CD4-positive, alpha-beta T cell treated with Interleukin-6 for 4 hours (primary cell): ENCODE results near the gene WASF3.
"Not testable (repeated sequence)": the region's sequence is repeated elsewhere in the genome, so short reads cannot be mapped to it uniquely, and the experiment has no call there.

Source experiments
- DNase-seq: peaks from one replicate; pipeline ENCODE4 v3.0.0-alpha.2; 2020; ENCODE audit warnings: mixed read lengths

The WASF3 gene

DNA sequence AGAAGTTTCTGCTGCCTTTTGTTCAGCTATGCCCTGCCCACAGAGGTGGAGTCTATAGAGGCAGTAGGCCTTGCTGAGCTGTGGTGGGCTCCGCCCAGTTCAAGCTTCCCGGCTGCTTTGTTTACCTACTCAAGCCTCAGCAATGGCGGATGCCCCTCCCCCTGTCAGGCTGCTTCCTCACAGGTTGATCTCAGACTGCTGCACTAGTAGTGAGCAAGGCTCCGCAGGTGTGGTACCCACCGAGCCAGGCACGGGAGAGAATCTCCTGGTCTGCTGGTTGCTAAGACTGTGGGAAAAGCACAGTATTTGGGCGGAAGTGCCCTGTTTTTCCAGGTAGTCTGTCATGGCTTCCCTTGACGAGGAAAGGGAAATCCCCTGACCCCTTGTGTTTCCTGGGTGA lies 78.6 kb downstream of the WASF3 start:
- DNase-seq: not testable (repeated sequence)

DNA sequence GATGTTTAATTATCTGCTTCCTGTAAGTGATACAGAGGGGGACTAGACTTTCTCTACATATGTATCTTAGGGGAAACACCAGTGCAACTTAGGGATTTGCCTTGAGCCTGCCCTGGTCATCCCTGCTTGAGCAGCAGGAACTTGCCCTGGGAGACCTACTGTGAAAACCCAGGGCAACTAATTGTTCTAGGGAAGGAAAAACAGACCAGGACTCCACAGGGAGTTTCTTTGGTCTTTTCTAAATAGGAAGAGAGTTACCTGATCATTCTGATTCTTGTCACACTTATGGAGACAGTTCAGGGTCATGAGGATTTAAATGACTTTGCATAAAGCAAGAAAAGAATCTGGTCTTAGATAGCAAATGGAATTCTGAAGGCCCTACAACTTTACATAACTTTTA lies 89.1 kb downstream of the WASF3 start:
- no peak for DNase-seq

DNA sequence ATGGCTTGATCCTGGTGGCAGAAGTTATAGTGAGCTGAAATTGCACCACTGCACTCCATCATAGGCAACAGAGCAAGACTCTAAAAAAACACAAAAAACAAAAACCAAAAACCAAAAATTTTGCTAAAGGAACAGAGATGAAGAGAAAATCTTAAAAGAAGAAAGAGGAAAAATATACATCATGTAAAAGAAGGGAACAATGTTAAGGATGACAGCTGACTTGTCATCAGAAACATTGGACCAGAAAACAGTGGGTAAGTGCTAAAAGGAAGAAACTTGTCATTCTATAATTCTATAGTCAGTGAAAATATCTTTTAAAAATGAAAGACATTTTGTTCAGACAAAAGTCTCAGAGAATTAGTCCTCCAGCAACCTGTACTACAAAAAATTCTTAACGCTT lies 93.8 kb downstream of the WASF3 start:
- DNase-seq: no peak

DNA sequence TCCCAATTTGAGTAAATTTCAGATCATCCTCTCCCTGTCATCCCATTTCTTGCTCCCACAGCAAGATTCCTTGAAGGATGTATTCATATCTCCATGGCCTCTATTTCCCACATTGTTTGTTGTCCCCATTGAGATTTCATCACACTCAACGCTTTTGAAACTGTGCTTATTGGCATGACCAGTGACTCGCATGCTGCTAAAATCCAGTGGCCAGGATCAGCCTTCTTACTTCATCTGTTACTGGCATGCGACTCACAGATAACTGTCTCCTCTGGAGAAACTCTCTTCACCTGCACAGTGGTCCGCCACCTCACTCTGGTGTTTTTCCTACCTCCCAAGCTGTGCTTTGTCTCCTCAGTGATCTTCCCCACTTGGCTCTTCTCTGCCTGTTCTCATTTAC lies 95.8 kb downstream of the WASF3 start:
- DNase-seq: no peak

DNA sequence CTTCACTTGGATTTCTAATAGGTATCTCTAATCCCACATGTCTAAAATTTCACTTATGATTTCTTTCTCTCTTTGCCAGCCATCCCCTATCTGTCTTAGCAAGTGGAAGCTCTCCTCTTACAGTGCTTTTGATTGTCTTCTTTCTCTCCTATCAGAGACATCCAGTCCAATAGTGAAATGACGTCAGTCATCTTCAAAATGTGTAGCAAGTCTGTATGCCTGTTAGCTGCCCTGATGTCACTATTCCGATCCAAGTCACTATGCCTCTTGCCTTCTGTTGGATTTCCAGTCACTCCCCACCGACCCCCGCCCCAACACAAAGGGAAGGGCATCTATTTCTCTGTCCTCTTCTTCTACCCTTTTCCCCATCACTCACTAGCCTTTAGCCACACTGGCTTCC lies 96.4 kb downstream of the WASF3 start:
- no peak for DNase-seq

DNA sequence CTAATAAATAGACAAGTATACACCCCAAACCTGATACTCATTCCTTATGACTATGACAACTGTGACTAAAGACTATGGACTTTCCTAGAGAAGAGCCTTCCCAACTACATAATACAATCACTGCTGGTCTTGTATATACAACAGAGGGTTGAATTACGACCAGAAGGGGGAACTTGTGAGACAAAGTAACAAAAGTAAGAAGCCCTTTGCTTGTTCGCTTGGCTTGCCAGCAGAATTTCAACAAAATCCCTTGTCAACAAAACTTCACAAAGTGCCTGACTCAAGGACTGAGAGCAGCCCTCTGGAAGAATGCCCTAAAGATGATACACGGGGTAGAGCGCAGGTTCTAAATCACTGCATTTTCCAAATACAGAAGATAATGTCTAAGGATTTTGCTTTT lies 99.4 kb downstream of the WASF3 start:
- no peak for DNase-seq

DNA sequence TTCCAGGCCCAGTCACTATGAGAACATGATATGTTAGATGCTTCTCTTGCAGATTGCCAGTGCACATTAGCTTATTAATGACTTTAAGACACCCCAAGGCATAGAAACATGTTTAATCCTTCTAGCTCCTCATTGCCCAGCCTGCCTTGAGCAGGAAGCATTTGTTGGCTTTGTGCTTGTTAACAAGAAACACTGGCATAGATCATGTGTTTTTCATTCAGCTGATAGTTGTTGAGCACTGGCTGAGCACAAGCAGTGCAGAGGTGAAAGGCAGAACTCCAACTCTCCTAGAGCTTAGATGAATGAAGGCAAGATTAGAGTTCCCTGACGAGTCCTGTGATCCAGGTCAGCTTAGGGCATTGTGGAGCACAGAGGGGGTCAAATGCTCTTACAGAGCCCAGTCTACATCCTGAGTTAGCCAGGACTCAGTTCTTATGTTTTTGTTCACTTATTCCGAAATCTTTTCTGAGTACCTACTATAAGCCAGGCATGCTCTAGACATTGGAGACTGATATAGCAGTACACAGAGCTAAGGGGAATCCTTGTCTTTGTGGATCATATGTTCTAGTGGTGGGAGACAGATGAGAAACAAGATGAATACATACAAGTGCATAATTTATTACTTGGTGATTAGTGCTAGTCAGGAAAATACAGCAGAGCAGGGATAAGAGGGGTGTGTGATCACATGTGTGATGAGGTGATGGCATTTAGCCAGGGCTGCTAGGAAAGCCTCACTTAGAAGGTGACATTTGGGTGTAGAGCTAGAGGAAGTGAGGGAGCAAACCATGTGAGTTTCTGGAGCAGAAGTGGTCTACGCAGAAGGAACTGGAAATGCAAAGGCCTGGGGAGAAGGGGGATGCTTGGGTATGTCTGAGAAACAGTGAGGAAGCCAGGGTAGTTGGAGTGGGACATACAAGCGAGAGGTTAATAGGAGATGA lies 101.2 kb downstream of the WASF3 start:
- no peak for DNase-seq

DNA sequence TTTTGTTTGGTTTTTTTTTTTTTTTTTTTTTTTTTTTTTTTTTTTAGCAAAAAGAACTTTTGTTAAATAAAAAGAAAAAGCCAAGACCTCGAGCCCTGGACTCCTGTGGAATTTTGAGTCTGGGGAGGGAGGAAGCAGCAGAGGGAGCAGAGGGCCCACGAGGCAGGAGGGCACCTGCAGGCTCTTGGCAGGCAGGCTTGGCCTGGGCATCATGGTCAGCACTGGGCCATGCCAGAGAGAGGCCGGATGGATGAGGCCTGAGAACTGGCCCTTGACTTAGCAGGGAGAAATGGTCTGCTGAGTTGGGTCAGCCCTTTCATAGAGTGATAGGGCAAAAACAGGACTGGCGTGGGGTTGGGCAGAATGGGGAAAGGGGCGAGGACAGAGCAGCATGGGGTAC lies 102.7 kb downstream of the WASF3 start:
- DNase-seq: no peak

DNA sequence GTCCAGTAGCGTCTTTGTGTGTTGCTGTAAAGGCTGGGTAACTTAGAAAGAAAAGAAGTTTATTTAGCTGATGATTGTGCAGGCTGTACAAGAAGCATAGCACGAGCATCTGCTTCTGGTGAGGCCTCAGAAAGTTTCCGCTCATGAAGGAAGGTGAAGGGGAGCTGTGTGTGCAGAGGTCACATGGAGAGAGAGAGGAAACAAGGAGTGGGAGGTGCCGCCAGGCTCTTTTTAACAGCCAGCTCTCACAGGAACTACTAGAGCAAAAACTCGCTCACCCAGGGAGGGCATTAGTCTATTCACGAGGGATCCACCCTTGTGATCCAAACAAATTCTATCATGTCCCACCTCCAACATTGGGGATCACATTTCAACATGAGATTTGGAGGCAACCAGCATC lies 103.3 kb downstream of the WASF3 start:
- DNase-seq: no peak

DNA sequence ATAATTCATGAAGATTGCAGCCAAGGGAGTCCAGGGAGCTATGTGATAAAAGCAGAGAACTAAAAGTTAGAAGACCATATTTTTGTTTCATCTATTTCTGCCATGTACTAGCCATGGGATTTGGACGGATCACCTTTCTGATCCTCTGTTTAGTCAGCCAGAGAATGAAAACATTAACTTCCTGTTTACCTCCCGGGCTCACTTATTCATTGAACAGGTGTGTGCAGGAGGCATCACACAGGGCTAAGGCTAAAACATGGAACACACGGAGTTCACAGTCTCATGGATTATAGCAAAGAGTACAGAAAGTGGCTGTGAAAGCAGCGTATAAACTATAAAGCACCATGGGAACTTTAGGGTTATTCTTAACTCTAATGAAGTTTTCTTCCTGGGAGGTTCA lies 106.3 kb downstream of the WASF3 start:
- no peak for DNase-seq

DNA sequence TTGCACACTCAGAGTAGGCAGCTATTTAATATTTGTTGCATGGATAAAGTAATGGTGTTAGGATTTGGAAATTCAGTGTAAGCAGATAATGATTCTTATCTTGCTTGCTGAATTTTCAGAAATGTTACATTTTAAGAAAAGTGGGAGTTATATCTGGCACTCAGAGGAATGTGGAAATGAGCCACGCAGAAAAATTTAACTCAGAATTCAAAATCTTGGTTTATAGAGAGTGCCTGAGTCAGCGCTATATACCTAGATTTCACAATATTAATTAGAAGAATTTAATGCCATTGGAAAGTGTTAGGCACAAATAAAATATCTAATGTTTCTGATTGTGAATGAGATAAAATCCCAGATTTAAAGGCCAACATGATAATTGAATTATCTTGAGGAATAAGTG lies 106.8 kb downstream of the WASF3 start:
- no peak for DNase-seq

DNA sequence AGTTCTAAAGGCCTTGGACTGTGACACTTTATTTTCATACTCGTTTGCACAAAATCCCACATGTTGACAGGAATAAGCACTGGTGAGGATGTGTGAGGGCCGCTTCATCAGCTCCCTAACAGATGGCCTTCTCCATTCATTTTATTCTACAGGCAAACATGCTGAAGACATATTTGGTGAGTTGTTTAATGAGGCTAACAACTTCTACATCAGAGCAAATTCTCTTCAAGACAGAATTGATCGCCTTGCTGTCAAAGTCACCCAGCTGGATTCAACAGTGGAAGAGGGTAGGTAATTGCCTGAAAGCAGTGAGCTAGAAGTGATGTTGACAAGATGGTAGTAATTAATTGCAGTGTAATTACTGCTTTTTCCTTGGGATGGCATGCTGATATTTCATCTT lies 107.4 kb downstream of the WASF3 start:
- DNase-seq: no peak

DNA sequence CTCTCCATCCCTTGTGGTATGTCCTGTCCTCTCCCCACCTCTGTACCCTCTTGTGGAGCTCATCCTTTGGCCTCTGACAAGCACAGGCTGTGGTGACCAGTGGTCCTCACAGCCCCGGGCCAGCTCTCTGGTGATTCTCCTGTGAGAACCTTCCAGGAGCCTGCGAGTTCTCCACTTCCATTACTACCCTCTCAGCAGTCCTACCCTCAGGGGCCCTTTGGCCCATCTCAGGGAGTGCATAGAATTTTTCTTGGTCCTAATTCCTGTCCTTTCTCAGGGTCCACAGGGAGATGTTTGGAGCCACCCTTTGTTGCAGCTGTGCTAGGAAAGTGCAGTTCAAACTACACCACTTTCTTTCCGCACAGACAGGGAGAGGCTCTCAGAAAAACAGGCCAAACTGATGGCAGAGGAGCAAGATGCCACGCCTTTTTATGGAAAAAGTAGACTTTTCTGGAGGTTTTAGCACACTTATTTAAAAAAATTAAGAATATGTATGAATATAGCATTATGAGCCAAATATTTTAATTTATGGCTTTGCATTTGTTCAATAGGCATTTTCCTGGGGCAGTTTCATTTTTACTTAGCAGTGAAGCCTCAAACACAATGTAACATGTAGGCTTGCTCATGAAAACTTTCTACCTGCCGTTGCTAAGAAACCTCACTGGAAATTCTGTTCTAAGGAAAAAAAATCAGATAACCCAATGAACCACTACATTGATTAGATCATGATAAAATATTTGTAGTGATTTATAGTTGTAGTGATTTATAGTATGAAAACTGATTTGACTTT lies 111.1 kb downstream of the WASF3 start:
- DNase-seq: no peak

DNA sequence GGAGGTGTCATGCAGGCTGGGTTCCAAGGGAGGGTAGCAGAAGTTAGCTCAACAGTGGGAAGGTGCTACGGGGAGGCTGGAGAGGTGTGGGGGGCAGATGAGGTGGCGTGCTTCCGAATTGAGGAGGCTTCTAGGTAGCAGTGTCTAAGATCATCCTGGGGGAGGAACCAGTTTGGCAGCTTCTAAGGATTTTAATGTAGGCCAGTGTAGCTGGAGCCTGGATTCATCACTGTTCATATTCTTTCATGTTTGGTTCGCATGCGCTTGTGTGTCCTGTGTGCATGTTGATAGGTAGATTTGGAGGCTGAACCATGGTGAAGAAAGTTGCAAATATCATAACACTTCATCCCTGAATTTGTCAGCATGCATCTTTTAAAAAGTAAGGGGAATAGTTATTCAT lies 116.4 kb downstream of the WASF3 start:
- DNase-seq: no peak

DNA sequence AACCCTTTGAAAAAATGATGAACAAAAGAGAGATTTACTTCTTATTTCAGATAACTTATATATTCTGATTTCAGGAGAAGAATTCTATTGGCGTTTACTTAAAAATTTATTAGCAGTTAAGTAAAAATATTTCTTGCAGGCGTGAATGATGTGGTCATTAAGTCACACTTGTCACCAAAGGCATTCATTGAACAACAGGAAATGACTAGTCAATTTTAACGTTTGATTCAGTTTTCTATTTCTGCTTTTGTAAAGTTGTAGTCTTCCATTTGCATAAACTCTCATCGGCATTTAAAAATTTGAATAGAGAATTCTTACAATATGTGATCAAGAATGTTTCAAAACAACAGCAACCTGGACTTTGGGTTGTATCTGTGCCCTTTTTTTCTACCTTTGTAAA lies 119.7 kb downstream of the WASF3 start:
- DNase-seq: no peak

DNA sequence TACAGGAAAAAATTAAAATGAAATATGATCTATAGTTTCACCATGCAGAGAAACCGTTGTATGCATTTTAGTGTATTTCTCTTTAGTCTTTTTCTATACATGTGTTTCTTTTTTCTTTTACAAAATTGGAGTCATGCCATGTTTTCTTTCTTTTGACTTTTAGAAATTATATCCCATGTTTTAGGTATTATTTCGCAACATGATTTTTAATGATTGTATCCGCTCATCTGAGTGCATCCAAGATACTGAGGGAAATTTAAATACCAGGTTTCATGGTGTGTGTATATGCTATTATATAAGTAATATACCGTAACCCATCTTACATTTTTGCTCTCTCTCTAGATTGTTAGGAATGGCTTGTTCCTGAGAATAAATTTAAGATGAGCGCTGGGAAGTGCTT lies 120.8 kb downstream of the WASF3 start:
- no peak for DNase-seq

DNA sequence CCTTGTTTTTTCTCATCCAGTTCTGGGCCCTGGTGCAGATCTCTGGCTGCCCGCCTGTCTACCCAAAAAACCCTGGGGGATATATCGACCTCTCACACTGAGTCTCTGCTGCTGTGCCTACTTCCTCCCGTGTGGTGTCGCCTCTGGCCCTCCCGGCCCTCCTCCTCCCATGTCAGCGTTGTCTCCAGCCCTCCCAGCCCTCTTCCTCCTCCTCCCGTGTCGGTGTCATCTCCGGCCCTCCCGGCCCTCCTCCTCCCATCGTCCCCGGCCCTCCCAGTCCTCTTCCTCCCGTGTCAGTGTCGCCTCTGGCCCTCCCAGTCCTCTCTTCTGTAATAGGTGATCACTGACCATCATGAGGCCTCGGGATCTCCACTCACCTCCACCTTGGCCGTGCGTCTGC lies 121.3 kb downstream of the WASF3 start:
- no peak for DNase-seq

DNA sequence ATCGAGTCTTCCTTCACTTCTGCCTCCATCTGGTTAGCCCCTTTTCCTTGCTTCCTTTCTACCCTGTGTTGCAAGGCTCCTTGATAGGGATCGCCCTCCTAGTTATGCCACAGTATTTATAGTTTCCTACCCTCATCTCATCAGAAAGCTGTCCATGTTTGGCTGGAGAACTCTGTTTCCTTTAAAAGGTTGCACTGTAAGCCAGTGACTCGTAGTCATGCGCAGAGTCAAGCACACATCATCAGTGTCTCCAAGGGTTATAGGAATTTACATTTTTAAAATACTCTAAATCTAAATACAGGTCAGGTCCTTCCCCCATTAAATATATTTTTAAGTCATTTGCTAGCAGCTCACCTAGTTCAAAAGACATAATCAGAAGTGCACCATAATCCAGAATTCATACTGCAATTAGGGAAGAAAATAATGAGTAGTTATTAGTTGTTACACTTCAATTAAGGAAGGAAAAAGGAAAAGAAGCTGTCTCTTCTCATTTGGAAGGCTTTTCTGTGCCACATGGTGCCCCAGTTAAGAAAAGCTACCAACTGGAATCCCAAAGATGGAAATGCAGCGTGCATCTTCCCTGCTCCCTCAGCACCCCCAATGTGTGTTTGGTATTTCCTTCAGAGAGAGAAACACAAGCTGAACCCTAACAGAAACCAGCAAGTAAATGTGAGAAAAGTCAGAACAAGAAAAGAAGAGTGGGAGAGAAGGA lies 122.1 kb downstream of the WASF3 start:
- DNase-seq: no peak

DNA sequence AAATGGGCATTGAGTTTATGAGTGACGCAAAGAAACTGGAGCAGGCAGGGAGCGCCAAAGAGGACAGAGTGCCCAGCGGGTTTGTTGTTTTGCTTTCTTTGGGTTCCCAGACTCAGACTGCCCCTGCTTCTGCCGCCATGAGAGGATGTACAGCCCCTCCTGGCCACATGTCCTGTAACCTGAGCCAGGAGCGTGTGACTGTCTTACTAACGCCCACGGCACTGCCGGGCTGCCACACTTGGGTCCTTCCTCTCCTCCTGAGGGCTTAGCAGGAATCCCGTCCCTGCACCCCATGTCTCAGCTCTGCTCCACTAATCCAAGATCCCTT lies 122.6 kb downstream of the WASF3 start:
- DNase-seq: no peak

DNA sequence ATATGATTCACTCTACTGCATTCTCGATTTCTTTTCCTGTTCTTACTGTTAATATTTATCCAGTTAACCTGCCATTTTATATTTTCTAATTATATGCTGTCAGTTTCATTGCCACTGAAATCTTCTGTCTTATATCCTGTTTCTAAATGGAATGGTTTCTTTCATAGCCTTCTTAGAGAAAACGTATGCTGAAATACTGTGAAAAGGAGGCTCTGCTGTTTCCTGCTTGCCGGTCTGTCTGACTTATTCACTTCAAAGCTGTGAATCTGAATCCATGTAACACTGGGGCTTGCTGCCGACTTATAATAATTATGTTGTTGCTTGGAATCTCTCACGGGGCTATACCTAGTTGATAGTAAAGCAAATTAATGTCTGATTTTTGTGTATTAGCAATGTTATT lies 123.1 kb downstream of the WASF3 start:
- DNase-seq: no peak

DNA sequence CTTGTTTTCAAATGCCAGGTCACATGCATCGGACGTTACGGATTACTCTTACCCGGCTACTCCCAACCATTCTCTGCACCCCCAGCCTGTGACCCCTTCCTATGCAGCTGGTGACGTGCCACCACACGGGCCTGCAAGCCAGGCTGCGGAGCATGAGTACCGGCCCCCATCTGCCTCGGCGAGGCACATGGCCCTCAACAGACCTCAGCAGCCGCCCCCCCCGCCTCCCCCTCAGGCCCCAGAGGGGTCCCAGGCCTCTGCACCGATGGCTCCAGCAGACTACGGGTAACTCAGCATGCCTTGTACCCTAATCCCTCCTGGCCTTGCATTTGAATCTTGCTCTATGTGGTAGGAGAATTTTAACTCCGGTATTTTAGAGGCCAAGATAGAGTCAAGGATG lies 123.6 kb downstream of the WASF3 start:
- no peak for DNase-seq

DNA sequence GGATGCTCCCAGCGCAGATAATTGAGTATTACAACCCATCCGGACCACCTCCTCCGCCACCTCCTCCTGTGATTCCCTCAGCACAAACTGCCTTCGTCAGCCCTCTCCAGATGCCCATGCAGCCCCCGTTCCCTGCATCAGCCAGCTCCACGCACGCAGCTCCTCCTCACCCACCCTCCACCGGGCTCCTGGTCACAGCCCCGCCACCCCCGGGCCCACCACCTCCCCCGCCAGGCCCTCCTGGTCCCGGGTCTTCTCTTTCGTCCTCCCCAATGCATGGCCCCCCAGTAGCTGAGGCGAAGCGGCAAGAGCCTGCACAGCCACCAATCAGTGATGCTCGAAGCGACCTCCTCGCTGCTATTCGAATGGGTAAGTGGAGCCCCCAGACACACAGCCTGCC lies 125.1 kb downstream of the WASF3 start:
- DNase-seq: no peak

DNA sequence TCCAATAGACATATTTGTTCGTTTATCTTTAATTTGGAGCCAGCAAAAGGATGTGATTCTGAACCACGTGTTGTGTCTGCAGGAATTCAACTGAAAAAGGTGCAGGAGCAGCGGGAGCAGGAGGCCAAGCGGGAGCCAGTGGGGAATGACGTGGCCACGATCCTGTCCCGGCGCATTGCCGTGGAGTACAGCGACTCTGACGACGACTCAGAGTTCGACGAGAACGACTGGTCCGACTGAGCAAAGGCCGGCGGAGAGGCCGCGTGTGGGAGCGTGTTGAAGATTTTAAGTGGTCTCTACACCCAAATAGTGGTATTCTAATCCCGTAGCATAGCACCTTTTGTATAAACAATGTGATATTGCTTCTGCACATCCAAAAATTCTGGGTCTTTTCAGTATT lies 128.1 kb downstream of the WASF3 start:
- DNase-seq: no peak

DNA sequence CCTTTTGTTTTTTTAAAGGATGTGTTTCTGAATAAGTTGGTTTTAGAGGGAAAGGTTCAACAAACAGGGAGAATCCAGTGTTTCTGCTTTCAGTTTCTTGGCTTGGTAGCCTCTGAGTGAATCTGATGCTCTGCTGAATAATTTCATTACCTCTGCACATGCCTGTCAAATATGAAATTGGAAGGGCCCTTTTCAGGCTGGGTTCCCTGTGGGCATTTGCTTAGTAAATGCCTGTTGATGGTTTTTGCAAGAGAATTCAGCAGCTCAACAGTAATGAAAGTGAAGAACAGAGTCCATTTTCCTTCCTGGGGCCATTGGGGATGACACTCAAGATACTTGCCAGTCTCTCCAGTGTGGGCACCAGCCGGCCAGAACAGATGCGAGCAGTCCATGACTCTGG lies 128.8 kb downstream of the WASF3 start:
- DNase-seq: no peak
